NCI-H2196 (cell line): ENCODE results near the gene GNAI2.
"Not testable (repeated sequence)": the region's sequence is repeated elsewhere in the genome, so short reads cannot be mapped to it uniquely, and the experiment has no call there.

Experiments
- DNase-seq: peaks from one replicate; lab custom pipeline; 2025; ENCODE audit not compliant: unreplicated experiment; lab: John Stamatoyannopoulos, UW

GNAI2 gene

DNA sequence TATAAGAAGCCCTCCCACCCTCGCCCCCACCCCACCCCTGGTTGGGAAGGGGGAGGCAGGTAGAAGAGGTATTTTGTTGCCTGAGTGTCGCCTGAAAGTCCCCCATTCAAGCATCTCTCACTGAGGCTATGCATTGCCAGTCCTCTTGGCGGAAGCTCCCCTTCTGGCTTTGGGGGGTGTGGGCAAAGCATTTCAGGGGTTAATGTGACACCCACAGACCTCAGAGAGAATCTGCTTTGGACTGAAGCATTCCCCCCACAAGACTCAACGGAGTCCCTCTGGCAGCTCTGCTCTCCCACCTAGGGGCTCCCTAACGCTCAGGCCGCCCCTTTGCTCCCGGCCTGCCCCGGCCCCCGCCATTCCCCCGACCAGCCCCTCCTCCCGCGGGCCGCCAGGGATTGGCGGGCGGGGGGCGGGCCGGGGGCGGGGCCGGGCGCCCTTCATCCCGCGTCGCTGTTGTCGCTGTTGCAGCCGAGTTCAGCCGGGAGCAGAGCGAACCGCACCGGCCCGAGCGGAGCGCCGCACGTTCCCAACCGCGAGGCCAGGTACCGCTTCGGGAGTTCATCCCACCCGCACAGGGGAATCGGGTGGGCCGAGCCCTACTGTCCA, 31.1 kb upstream of the GNAI2 start, which contains the start of gene SLC38A3:
SLC38A3 (plus strand) TSS at position 468 of the 609 bp plus-strand sequence. CDS start 8,929 bp downstream, outside the sequence.
- no peak for DNase-seq

DNA sequence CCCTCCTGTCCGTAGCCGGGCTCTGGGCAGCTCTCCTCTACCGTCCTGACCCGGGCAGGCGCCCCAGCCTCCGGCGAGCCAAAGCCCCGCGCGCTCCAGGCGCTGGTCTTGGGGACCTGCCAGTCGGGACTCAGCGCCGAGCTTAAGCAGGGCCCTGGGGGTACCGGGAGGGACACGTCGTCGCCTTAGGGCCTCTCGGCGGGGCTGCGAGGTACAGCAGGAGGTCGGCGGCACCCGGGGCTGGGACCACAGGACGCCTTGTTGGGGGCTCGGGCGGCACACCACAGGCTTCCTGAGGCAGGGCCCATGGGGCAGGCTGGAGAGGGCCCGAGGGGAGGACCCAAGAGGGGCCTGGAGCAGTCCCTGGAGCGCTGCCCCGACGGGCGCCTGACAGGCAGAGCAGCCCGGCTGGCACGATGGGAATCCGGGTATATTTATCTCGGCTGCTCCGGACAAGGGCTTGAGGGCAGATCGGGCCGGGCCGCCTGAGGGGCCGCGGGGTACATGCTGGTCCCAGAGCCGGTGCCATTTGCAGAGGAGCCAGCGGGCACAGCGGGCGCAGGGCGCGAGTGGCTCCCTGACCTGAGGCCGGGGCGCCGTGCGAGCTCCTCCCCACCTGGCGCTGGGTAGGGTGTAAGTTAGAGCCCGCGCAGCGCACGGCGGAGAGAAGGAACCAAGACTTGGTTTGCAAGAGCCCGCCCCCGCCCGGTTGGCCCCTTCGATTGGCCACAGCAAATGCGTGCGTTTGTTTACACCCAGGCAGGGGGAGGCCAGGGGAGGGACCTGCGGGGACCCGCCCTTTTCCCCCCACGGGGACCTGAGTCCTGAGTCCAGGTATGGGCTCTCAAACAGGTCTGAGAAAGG, 30.4 kb upstream of the GNAI2 start:
- DNase-seq: peak; percentile 53

DNA sequence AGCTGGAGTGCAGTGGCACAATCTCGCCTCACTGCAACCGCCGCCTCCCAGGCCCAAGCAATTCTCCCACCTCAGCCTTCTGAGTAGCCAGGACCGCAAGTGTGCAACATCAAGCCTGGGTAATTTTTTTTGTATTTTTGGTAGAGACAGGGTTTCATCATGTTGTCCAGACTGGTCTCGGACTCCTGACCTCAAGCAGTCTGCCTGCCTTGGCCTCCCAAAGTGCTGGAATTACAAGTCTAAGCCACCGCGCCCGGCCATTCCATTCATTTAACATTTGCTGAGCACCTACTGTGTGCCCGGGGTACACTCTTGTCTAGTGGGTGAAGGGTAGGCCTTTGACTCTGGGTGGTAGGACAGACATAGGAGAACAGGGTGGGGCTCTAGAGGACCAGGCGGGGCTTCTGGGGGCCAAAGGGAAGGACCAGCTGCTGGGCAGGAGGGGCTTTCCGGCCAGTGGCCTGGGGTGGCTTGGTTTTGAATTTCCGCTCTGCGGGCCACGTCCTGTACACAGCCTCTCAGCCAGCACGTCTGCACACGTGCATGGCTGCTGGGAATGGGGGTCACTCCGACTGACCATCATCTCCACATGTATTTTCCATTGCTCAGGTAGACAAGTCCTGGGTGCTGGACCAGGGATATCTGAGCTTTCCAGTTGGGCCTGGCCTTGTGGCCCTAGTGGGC, 28.5 kb upstream of the GNAI2 start:
- DNase-seq: no peak

DNA sequence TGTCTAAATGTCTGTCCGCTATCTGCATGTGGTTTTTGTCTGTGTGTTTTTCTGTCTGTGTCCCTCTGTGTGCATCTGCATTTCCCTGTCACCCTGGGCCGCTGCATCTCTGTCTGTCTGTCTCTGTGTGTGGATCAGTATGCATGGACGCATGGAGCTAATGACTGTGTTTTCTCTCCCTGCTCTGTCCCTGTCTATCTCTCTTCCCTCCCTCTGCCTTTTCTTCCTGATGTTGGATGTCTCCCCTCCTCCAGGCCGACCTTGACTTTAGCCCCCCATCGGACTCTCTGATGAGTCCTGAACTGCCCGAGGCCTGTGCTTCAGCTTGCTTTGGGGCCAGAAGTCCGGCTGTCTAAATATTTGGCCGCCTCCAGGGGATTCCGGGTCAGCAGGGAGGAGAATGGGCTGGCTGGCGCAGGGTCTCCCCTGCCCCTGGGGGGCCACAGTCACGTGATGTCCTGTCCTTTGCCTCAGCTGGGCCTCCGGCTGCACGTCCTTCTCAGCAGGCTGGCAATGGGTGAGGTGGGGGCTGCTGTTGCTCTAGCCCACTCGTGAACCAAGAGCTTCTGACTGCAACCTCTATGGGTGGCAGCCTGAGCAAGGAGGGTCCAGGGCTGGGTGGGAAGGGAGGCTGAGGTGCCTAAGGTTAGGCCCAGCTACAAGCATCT, 27.2 kb upstream of the GNAI2 start:
- DNase-seq: no peak

DNA sequence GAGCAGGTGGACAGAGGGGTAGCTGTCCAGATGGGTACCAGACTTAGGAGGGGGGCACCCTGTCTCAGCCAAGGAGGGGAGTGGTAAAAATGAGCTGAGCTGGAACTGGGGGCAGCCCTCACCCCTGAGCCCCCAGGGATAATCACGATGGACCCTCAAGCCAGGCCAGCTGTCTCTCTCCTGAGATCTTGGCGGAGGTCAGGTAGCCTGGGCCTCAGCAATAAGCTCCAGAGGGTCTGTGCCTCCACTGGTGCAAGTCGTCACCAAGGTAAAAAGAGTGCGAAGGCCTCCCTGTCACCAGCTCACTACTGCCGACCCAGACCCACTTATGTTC, 25.9 kb upstream of the GNAI2 start:
- DNase-seq: no peak

DNA sequence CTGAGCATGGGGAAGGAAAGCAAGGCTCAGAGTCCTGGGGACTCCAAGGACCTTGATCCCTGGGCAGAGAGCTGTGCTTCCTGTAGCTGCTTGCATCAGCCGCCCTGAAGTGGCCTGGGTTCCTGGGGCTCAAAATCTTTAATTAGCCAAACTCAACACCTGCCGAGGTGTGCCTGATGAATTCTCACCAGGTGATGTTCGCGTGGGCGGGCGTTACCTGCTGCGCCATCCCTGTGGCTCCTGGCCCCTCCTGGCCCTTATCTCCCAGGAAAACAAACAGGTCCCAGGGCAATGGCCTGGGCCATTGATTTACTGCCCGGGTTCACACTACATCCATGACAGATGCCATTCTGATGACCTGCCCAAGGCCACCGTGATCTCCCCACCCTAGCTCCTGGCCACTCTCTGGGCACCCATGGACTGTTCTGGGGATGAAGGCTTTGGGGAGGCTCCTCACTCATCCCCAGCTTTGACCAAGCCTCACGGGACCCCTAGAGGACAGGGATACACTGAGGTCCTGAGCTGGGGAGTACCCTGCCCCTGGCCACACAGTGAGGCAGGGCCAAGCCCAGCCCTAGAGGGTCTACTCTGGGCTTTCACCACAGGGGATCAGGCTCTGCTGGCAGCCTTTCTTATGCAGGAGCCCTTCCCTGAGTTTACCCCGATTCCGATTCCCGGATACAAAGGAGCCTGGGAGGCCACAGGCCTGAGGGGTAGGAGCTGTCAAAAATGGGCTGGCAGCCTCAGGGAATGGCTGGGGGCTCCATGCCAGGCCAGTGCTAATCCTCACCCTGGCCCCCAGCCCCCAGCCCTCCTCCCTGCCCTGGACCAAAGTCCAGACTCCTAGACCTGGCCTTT, 25.3 kb upstream of the GNAI2 start:
- no peak for DNase-seq

DNA sequence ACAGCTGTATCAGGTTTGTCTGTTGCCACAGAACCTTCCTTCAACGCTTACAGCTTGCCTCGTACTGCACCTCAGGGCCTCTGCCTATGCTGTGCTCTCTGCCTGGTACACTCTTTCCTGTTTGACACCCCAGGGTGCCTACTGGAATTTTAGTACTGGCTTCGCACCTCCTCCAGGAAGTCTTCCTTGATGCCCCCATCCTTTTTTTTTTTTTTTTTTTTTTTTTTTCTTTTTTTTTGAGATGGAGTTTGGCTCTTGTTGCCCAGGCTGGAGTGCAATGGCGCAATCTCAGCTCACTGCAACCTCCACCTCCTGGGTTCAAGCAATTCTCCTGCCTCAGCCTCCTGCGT, 24.7 kb upstream of the GNAI2 start:
- DNase-seq: not testable (repeated sequence)

DNA sequence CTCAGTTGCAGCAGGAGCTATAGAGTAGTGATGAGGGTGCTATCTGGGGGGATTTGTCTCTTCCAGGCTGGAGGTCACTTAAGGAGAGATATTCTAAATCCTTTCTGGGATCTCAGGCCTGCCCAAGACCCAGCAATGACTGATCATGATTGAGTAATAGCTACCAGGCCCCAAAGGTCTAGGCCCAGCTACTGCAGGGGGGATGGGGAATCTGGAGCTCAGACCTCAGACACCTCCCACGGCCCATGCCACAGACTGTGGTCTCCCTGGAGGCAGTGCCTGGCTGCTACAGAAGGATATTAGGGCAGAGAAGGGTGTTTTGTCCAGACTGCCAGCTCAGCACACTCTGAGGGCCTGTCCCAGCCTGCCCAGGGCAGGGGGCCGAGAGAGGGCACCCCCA, 24.1 kb upstream of the GNAI2 start:
- DNase-seq: no peak

DNA sequence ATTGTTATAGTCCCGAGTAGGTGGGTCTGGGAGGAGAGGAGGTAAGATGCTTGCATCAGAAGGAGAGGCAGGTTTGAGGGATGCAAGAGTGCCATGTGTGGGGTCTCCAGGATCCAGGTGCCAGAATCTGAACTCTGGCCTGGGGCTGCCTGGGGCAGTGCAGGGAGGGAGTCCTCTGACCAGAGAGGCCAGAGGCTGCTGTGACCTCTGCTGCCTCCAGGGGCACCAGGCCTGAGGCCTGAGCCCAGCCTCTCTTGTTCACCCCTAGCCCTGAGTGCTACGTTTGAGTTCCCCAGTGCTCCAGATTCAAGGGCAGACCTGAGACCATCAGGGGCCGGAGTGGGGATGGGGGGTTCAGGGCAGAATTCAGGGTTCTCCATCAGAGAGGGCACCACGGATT, 23.5 kb upstream of the GNAI2 start:
- DNase-seq: no peak

DNA sequence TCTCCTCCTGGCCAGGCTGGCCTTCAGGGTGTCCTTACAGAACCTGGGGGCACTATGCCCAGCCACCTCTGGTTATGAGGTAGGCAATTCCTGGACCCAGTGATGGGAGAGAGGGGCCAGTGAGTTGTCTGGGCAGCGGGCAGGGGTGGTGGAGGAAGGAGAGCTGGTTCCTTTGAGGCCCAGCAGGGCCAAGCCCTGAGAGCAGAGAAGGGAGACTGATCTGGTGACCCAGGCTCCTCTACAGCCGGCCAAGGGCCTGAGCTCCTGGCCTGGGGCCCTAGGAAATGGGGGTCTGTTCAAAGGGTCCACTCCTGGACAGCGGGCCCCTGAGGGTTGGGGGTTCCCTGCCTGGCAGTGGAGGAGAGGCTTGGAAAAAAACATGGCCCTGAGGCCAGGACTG, 23.0 kb upstream of the GNAI2 start:
- DNase-seq: no peak

DNA sequence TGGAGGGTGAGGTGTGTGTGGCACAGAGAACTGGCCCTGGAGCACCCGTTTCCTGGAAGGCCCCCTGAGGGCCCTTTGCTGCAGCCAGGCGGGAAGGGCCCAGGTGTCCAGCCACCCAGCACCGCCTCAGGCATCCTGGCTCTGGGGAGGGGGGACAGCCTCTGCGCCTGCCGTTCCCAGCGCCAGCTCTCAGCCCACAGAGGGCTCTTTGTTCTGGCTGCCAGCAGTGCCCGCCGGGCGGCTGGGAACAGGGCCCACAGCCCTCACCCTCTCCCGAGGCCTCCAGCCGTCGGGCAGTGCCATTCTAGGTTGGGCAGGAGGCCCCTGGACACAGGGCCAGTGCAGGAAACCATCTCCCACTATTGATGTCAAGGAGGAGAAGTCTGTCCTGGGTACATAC, 22.6 kb upstream of the GNAI2 start:
- DNase-seq: peak; percentile 31

DNA sequence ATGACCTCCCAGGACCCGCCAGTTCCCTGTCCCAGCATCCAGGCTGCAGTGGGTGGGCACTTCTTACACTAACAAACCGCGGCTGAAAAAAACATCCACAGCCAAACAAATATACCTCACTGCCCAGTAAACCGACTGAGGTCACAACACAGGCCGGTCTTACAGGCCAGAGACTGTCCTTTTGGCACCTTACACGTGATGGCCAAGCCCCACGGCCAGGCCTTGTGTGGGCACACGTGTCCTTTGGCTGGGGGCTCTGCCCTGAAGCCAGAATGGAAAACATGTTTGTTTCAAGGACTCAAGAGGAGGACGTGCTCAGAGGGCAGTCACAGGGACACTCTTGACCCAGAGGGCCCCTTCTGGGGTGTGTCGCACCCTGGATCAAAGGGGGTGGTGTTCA, 21.2 kb upstream of the GNAI2 start:
- DNase-seq: no peak

DNA sequence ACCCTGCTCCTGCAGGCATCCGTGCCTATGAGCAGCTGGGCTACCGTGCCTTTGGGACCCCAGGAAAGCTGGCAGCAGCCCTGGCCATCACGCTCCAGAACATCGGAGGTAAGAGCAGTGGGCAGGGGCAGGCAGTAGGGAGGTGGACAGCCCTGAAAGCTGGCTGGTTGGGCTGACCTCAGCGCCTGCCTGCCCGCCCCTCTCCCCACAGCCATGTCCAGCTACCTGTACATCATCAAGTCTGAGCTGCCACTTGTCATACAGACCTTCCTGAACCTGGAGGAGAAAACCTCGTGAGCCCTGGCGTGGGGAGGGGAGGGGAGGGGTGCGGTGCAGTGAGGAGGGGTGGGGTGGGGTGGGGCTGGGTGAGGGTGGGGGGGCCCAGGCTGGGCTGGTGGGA, 20.5 kb upstream of the GNAI2 start:
- DNase-seq: no peak

DNA sequence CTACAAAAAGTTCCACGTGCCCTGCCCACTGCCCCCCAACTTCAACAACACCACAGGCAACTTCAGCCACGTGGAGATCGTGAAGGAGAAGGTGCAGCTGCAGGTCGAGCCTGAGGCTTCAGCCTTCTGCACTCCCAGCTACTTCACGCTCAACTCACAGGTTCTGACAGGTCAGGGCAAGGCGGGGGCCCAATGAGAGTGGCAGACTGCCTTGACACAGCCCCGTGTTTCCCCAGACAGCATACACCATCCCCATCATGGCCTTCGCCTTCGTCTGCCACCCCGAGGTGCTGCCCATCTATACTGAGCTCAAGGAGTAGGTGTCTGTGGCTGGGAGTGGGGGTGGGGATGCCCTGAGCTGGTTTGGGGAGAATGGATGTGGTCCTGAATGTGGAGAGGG, 18.3 kb upstream of the GNAI2 start:
- DNase-seq: no peak

DNA sequence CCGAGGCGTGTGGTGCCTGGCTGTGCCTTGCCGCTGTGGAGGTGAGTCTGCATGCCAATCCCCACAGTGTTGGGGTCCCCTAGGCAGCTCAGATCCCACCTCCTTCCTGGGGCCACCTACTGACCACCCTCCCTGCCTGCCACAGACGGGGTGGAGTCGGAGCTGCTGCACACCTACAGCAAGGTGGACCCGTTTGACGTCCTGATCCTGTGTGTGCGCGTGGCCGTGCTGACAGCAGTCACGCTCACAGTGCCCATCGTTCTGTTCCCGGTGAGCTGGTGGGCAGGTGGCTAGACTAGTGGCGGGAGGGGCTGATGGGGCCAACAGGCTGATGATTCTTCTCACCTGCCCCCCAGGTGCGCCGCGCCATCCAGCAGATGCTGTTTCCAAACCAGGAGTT, 17.6 kb upstream of the GNAI2 start:
- no peak for DNase-seq

DNA sequence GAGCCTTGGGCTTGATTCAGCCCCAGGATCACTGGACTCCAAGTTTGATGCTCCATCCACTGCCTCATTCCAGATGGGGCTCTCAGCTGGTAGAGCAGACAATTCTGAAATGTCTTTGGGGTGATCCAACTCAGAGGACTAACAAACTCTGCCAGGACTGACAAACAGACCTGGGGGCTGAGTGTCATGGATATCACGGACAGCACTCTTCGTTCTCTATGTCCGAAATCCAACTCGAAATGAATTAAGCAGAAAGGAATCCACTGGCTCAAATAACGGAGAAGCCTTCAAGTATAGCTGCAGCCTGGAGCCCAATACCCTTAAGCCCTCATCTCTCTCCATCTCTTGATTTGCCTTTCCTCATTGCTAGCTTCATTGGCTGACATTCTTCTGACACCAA, 16.7 kb upstream of the GNAI2 start:
- no peak for DNase-seq

DNA sequence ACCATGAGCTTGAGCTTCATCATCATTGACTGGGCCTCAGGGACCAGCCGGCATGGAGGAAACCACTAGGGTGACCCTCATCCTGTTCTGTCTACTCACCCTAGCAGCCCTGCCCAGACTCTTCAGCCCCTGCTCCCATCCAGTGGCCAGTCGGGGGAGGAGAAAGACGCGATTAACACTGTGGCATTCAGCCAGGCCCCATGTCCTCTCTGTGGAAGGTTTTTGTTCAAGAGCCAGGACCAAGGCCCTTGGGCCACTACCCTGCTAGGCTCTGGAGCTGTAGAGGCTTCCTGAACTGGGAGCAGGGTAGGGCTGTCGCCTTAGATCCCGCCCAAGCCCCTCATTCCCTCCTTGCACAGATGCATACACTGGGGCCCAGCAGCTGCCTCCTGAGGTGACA, 15.9 kb upstream of the GNAI2 start:
- DNase-seq: no peak

DNA sequence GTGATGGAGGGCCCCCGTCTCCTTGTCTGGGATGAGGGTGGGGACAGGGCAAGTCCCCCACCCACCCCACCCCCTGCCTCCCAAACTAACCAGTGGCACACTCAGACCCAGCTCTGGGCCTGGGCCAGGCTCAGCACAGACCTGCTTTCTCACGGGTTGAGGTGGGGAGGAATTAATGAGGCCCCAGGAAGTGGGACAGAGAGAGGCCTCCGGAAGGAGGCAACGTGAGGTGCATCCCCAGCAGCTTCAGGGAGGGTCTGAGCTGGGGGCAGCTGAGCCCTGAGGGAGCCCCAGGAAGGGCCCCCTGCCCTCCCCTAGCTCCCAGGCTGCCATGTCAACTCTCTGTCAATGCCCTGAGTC, 15.0 kb upstream of the GNAI2 start:
- no peak for DNase-seq

DNA sequence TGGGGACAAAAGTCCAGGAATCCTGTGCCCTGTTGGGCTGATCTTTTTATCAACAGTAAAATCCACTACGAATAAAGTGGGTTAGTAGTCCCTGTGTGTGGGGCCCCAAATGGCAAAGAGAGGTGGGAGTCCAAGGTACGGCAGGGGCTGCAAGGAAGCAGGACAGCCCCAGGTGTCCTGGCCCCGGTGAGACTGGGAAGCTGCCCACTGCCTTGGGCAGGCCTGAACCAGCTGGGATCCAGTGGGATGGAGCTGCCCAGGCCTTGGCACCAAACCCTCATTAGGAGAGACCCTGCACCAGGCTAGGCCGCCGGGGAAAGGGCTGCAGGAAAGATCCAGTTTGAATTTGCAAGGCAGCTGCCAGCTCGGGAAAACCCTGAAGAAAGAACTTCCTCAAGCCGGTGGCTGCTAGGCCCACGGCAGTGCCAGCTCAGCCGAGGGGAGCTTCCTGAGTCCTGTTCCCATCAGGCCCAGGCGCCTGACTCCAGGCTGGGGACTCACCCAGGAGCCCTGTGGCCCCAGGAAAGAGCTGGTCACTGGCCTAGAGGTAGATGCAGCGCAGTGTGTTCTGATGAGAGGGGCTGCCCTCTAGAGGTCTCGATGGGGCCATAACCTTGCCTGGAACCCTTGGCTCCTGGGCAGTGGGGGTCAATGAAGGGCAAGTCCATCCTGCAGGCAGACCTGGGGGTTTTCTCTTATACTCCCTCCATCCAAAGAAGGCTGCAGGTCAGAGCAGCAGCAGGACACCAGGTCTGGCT, 14.4 kb upstream of the GNAI2 start:
- DNase-seq: no peak

DNA sequence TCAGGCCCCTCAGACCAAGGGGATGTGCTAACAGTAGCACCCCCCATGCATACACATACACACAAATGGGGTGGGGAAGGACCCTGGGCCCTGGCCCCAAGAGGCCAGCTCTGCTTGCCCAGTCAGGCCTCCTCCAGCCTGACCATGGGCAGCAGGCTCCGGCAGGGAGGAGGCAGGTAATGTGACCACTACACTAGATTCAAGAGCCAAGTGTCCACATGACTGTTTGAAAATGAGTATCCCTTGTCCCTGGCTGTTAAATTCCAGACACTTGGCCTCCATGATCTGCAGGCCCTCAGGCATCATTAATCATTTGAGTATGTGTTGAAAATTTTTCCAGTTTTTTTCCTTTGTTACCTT, 13.9 kb upstream of the GNAI2 start:
- no peak for DNase-seq
